OCI-LY7 (cell line): Measurements from ENCODE around the gene ZNF628. TPM values are rescaled to one million over a fixed set of nuclear protein-coding genes. Genes with fewer than 3 reads are reported as not detected.

ENCODE experiments used
- BruUV-seq: library from RNA; stranded (reverse); fragments of 400-500 nt; replicated peaks from 2 replicates; lab custom pipeline; 2021; lab: Mats Ljungman, UMichigan
- CTCF ChIA-PET: fragments of 300-600 bp; sonication (Branson Sonifier 250); formaldehyde crosslinking; loops from one replicate; lab custom pipeline; 2022; ENCODE audit warnings: antibody characterized with exemption; ENCODE audit not compliant: unreplicated experiment; lab: Charles Lee
- POLR2A ChIA-PET: fragments of 300-600 bp; sonication (Branson Sonifier 250); formaldehyde crosslinking; loops from one replicate; lab custom pipeline; 2022; ENCODE audit warnings: antibody characterized with exemption; lab: Charles Lee
- DNase-seq: peaks from one replicate; pipeline ENCODE4 v3.0.0-alpha.2; 2015; ENCODE audit warnings: low spot score
- H2AFZ ChIP-seq: fragments of 200-600 bp; sonication (generic), shearing (Covaris generic); 2 replicates; pipeline ENCODE4 v1.6.1; 2014; ENCODE audit warnings: mild to moderate bottlenecking, antibody characterized with exemption, low read length, moderate library complexity
- H3K27ac ChIP-seq: fragments of 200-600 bp; sonication (generic); 2 replicates; pipeline ENCODE4 v1.5.1; 2014; ENCODE audit warnings: mixed run types, low read depth, mild to moderate bottlenecking, moderate library complexity, low read length, inconsistent platforms; ENCODE audit not compliant: poor library complexity, severe bottlenecking
- H3K36me3 ChIP-seq: fragments of 200-600 bp; sonication (generic); 2 replicates; pipeline ENCODE4 v1.6.1; 2014; ENCODE audit warnings: mild to moderate bottlenecking, antibody characterized with exemption, low read length, moderate library complexity, mixed read lengths; ENCODE audit not compliant: insufficient read depth
- H3K4me1 ChIP-seq: fragments of 200-600 bp; sonication (generic); 2 replicates; pipeline ENCODE4 v1.5.1; 2014; ENCODE audit warnings: mild to moderate bottlenecking, low read length; ENCODE audit not compliant: insufficient read depth, poor library complexity, severe bottlenecking
- H3K4me2 ChIP-seq: fragments of 200-600 bp; sonication (generic); 2 replicates; pipeline ENCODE4 v1.6.1; 2014; ENCODE audit warnings: mild to moderate bottlenecking, low read length
- H3K4me3 ChIP-seq: fragments of 200-600 bp; sonication (generic); 2 replicates; pipeline ENCODE4 v1.5.1; 2014; ENCODE audit warnings: mild to moderate bottlenecking, low read depth, low read length; ENCODE audit not compliant: poor library complexity, severe bottlenecking
- H3K79me2 ChIP-seq: fragments of 200-600 bp; sonication (generic); 2 replicates; pipeline ENCODE4 v1.6.1; 2016; ENCODE audit warnings: low read depth, mild to moderate bottlenecking, low read length, moderate library complexity, mixed read lengths; ENCODE audit not compliant: insufficient read depth
- H3K9me2 ChIP-seq: fragments of 200-600 bp; sonication (generic); 2 replicates; pipeline ENCODE4 v1.6.1; 2016; ENCODE audit warnings: mild to moderate bottlenecking, low read length, mixed read lengths; ENCODE audit not compliant: insufficient read depth
- H3K9me3 ChIP-seq: fragments of 200-600 bp; sonication (generic); 2 replicates; pipeline ENCODE4 v1.6.1; 2014; ENCODE audit warnings: mild to moderate bottlenecking, mixed run types, low read length, mixed read lengths
- H4K20me1 ChIP-seq: fragments of 200-600 bp; sonication (generic); 2 replicates; pipeline ENCODE4 v1.6.1; 2014; ENCODE audit warnings: mild to moderate bottlenecking, antibody characterized with exemption, low read length, moderate library complexity, mixed read lengths; ENCODE audit not compliant: insufficient read depth
- CTCF ChIP-seq: fragments of 200-600 bp; sonication (generic); conservative IDR thresholded peaks from 2 replicates; pipeline ENCODE4 v1.5.1; 2014; ENCODE audit warnings: mild to moderate bottlenecking, antibody characterized with exemption, low read length, moderate library complexity, mixed read lengths
- EZH2phosphoT487 ChIP-seq: fragments of 200-600 bp; sonication (generic); IDR thresholded peaks from 2 replicates; pipeline ENCODE4 v1.6.1; 2018; ENCODE audit warnings: low read depth, borderline replicate concordance, mild to moderate bottlenecking, mixed run types, antibody characterized with exemption, low read length, moderate library complexity, mixed read lengths
- intact Hi-C: fragments of 100-400 bp; cut with micrococcal nuclease; formaldehyde crosslinking; loops from one replicate; pipeline ENCODE4 v1.10.0; 2022; ENCODE audit not compliant: unreplicated experiment
- total RNA-seq, 2 experiments: library from RNA; depleted of rRNA in 1 of 2; stranded (reverse); fragments of >200 nt in 1 of 2; shearing (Covaris generic) in 1 of 2; gene quantifications; 2 replicates each; pipeline ENCODE4 v1.2.3, GENCODE V29; 2014 to 2022

The ZNF628 gene
- total RNA-seq, 2 experiments from 2014 or later, result 5.2 to 10.6 TPM

GRCh38 chr19:55452749-55453346, 23.6 kb upstream of the ZNF628 start:
- H3K4me1 ChIP-seq, result peaks cover 2% of the 10 kb centered on the region
- H4K20me1 ChIP-seq, result no peaks in the 10 kb centered on the region
- intact Hi-C loops, result no loop called here
- H3K27ac ChIP-seq, result no peak overlapping the region
- H3K36me3 ChIP-seq, result peaks cover 15% of the 10 kb centered on the region
- POLR2A ChIA-PET, result no interaction called here
- H2AFZ ChIP-seq, result no peak overlapping the region
- H3K4me3 ChIP-seq, result no peak overlapping the region
- DNase-seq, result peak; percentile 76
- H3K4me2 ChIP-seq, result no peak overlapping the region; the same call in 1 of the 2 replicates
- CTCF ChIA-PET, result no interaction called here
- H3K9me3 ChIP-seq, result no peaks in the 10 kb centered on the region
- no peaks in the 10 kb centered on the region for H3K79me2 ChIP-seq
- no peaks in the 10 kb centered on the region for H3K9me2 ChIP-seq
- BruUV-seq, result no TSS peak
- TF ChIP-seq CTCF, result no peak
- TF ChIP-seq EZH2phosphoT487, result no peak

- H3K4me3 ChIP-seq, result no peak overlapping the region
- H3K36me3 ChIP-seq, result peaks cover 15% of the 10 kb centered on the region
- ChIA-PET CTCF (no interaction called here), POLR2A (no interaction called here)
- H3K9me2 ChIP-seq, result no peaks in the 10 kb centered on the region
- no peak for DNase-seq
- no peaks in the 10 kb centered on the region for H4K20me1 ChIP-seq
- intact Hi-C loops, result no loop called here
- H3K4me1 ChIP-seq, result peaks cover 3% of the 10 kb centered on the region
- H3K27ac ChIP-seq, result no peak overlapping the region
- no peak overlapping the region for H3K4me2 ChIP-seq
- no TSS peak for BruUV-seq
- no peaks in the 10 kb centered on the region for H3K79me2 ChIP-seq
- no peaks in the 10 kb centered on the region for H3K9me3 ChIP-seq
- no peak overlapping the region for H2AFZ ChIP-seq
- no peak for TF ChIP-seq EZH2phosphoT487
- no peak for TF ChIP-seq CTCF
These were observed 22.7 kb upstream of the ZNF628 start for GRCh38 chr19:55453511-55454260.

GRCh38 chr19:55454787-55455243, 21.6 kb upstream of the ZNF628 start:
- H3K79me2 ChIP-seq, result no peaks in the 10 kb centered on the region
- TF ChIP-seq CTCF (peak; percentile 80), EZH2phosphoT487 (no peak)
- no peak overlapping the region for H3K27ac ChIP-seq
- H3K4me1 ChIP-seq, result peaks cover 3% of the 10 kb centered on the region
- H3K9me2 ChIP-seq, result no peaks in the 10 kb centered on the region
- intact Hi-C loops, result no loop called here
- POLR2A ChIA-PET, result no interaction called here
- peak; percentile 58 for DNase-seq
- no TSS peak for BruUV-seq
- H3K4me2 ChIP-seq, result no peak overlapping the region
- H3K9me3 ChIP-seq, result no peaks in the 10 kb centered on the region
- CTCF ChIA-PET, result no interaction called here
- no peaks in the 10 kb centered on the region for H4K20me1 ChIP-seq
- no peak overlapping the region for H3K4me3 ChIP-seq
- no peak overlapping the region for H2AFZ ChIP-seq
- peaks cover 15% of the 10 kb centered on the region for H3K36me3 ChIP-seq
